HL-60 (cell line): ENCODE measurements around the gene IGSF10.

Experiments
- GABPA ChIP-seq: IDR thresholded peaks from 2 replicates; pipeline ENCODE4 v1.6.1; 2012; ENCODE audit warnings: low read depth
- POLR2AphosphoS5 ChIP-seq: IDR thresholded peaks from 2 replicates; pipeline ENCODE4 v1.6.1; 2012; ENCODE audit warnings: low read depth
- REST ChIP-seq: IDR thresholded peaks from 2 replicates; pipeline ENCODE4 v1.6.1; 2012; ENCODE audit warnings: low read depth; ENCODE audit not compliant: insufficient replicate concordance
- SPI1 ChIP-seq: IDR thresholded peaks from 2 replicates; pipeline ENCODE4 v1.6.1; 2012; ENCODE audit warnings: low read depth, mild to moderate bottlenecking, borderline replicate concordance
- TF ChIP-seq, protein P1 (sequence below): IDR thresholded peaks from one replicate; pipeline ENCODE4 v1.5.1; 2011; ENCODE audit warnings: low read length, control low read depth, inconsistent platforms; ENCODE audit not compliant: insufficient read depth

GRCh38 chr3:151460228-151460627 lies 633 bp downstream of the IGSF10 start:
- TF ChIP-seq, protein P1, sequence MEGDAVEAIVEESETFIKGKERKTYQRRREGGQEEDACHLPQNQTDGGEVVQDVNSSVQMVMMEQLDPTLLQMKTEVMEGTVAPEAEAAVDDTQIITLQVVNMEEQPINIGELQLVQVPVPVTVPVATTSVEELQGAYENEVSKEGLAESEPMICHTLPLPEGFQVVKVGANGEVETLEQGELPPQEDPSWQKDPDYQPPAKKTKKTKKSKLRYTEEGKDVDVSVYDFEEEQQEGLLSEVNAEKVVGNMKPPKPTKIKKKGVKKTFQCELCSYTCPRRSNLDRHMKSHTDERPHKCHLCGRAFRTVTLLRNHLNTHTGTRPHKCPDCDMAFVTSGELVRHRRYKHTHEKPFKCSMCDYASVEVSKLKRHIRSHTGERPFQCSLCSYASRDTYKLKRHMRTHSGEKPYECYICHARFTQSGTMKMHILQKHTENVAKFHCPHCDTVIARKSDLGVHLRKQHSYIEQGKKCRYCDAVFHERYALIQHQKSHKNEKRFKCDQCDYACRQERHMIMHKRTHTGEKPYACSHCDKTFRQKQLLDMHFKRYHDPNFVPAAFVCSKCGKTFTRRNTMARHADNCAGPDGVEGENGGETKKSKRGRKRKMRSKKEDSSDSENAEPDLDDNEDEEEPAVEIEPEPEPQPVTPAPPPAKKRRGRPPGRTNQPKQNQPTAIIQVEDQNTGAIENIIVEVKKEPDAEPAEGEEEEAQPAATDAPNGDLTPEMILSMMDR, result no peak
- TF ChIP-seq REST, result no peak
- TF ChIP-seq POLR2AphosphoS5, result no peak
- no peak for TF ChIP-seq SPI1
- no peak for TF ChIP-seq GABPA
